Glutamatergic neuron (in vitro differentiated cells): ENCODE data around the gene SLC23A2. TPM values are rescaled to one million over a fixed set of nuclear protein-coding genes. Genes with fewer than 3 reads are reported as not detected.
A peak's percentile ranks its signal among the peaks of the same experiment; 100 is the strongest.

ENCODE experiments used
- DNase-seq: peaks from one replicate; pipeline ENCODE4 v3.0.0; 2022
- H3K27ac Mint-ChIP-seq: one replicate; pipeline ENCODE4 v1.8.0; 2020; ENCODE audit warnings: mild to moderate bottlenecking, mixed read lengths, inconsistent platforms; ENCODE audit not compliant: unreplicated experiment
- H3K27me3 Mint-ChIP-seq: one replicate; pipeline ENCODE4 v1.8.0; 2020; ENCODE audit warnings: mild to moderate bottlenecking, moderate library complexity, mixed read lengths, inconsistent platforms; ENCODE audit not compliant: unreplicated experiment
- H3K36me3 Mint-ChIP-seq: one replicate; pipeline ENCODE4 v1.8.0; 2020; ENCODE audit warnings: mild to moderate bottlenecking, mixed read lengths, inconsistent platforms; ENCODE audit not compliant: unreplicated experiment
- H3K4me1 Mint-ChIP-seq: one replicate; pipeline ENCODE4 v1.8.0; 2020; ENCODE audit warnings: mild to moderate bottlenecking, low read depth, mixed read lengths, inconsistent platforms; ENCODE audit not compliant: unreplicated experiment
- H3K4me3 Mint-ChIP-seq: one replicate; pipeline ENCODE4 v1.8.0; 2020; ENCODE audit warnings: mild to moderate bottlenecking, mixed read lengths, inconsistent platforms; ENCODE audit not compliant: unreplicated experiment
- H3K9me3 Mint-ChIP-seq: one replicate; pipeline ENCODE4 v1.8.0; 2020; ENCODE audit warnings: mild to moderate bottlenecking, moderate library complexity, mixed read lengths, inconsistent platforms; ENCODE audit not compliant: unreplicated experiment
- CTCF ChIP-seq: fragments of 200-600 bp; sonication (generic); IDR thresholded peaks from one replicate; pipeline ENCODE4 v1.5.0; 2021; ENCODE audit not compliant: partially characterized antibody, unreplicated experiment
- total RNA-seq: library from RNA; stranded (reverse); fragmentation: NEBNext Ultra II Directional; extraction: Animal tissue kit (Norgen Biotek cat#: 25700); gene quantifications from one replicate; pipeline ENCODE4 v1.2.1, GENCODE V29; 2021; ENCODE audit not compliant: unreplicated experiment

SLC23A2 gene
- total RNA-seq, 1 donor from 2014 or later: 20.4 TPM

DNA sequence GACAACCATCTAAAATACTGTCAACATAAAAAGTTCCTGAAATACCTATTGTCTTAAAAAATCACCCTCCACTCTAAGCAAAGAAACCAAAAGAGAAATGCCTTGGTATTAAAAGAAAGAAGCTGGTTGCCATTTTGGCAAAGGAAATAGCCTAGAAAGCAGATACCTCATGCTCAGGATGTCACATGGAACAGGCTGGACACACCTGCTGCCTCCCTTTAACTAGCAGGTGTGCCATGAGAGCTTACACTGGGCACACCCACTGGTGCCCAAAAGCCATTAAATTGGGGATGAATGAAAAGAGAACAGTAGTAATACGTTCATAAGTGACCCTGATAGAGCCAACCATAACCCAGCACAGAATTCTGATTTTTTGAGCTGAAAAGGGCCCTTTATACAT is 1.5 kb downstream of the SLC23A2 start:
- H3K27ac Mint-ChIP-seq: peak overlapping the region; percentile 8
- peak overlapping the region; percentile 90 for H3K4me3 Mint-ChIP-seq
- H3K9me3 Mint-ChIP-seq: peaks cover 7% of the 10 kb centered on the region
- no peak for TF ChIP-seq CTCF
- no peaks in the 10 kb centered on the region for H3K36me3 Mint-ChIP-seq
- no peaks in the 10 kb centered on the region for H3K4me1 Mint-ChIP-seq
- H3K27me3 Mint-ChIP-seq: peaks cover 12% of the 10 kb centered on the region
- no peak for DNase-seq

- Mint-ChIP-seq H3K27me3 (peaks cover 12% of the 10 kb centered on the region), H3K9me3 (peaks cover 7% of the 10 kb centered on the region), H3K36me3 (no peaks in the 10 kb centered on the region), H3K4me1 (no peaks in the 10 kb centered on the region), H3K4me3 (no peak overlapping the region), H3K27ac (peak overlapping the region; percentile 11)
- TF ChIP-seq CTCF: peak; percentile 41
- no peak for DNase-seq
Measured at GRCh38 chr20:4998160-4998651, 3.1 kb downstream of the SLC23A2 start.

GRCh38 chr20:4997222-4997621 is 4.1 kb downstream of the SLC23A2 start:
- TF ChIP-seq CTCF: no peak
- Mint-ChIP-seq H3K27ac (no peak overlapping the region), H3K4me1 (no peaks in the 10 kb centered on the region)

DNA sequence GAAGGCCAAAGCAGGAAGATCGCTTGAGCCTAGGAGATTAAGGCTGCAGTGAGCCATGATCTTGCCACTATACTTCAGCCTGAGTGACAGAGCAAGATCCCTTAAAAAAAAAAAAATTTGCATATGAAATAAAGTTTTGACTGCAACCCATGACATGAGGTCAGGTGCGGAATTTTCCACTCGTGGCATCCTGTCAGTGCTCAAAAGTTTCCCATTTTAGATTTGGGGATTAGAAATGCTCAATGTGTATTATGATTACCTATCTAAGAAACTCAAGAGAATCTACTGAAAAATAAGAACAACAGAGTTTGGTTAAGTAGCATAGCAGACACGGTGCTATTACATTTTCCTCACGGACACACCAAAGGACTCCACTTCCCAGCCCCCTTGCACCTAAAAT is 11.7 kb downstream of the SLC23A2 start:
- peaks cover 2% of the 10 kb centered on the region for H3K4me1 Mint-ChIP-seq

More at GRCh38 chr20:4997222-4997621, 4.1 kb downstream of the SLC23A2 start:
- Mint-ChIP-seq H3K36me3 (no peaks in the 10 kb centered on the region), H3K4me3 (no peak overlapping the region), H3K27me3 (peaks cover 12% of the 10 kb centered on the region), H3K9me3 (peaks cover 5% of the 10 kb centered on the region)
- no peak for DNase-seq

More for the DNA sequence above, 11.7 kb downstream of the SLC23A2 start:
- Mint-ChIP-seq H3K9me3 (no peaks in the 10 kb centered on the region), H3K36me3 (no peaks in the 10 kb centered on the region), H3K4me3 (no peak overlapping the region), H3K27me3 (no peaks in the 10 kb centered on the region), H3K27ac (no peak overlapping the region)
- no peak for TF ChIP-seq CTCF
- DNase-seq: no peak
